ENCODE measurements around the gene GUCY1A2.

DNA sequence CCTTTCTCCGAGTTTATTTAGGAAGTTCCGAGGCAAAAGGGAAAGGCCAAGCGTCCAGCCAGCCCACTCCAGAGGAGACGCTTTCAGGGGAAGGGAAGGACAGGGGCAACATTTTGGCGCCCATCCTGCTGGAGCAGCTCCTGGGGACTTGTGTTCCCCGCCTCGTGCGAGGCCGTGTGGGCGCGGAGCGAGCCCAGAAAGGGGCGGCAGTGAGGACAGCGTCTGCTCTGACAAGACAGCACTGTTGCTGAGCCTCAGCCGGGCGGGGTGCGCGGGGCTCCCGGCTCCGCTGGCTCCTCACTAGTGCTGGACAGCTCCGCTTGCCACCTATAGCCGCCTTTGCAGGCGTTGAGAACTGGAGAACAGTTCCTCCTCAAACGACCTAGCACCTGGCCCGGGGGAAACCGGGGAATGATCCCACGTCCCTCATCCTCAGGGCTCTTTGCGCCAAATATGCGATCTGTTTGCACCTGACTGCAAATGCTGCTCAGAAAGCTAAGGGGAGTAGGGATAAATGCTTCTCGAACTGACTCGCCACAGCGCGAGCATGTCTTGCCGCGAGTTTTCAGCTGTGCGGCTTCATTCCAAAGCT is 722 bp upstream of the GUCY1A2 start:
- TF ChIP-seq, protein P1, sequence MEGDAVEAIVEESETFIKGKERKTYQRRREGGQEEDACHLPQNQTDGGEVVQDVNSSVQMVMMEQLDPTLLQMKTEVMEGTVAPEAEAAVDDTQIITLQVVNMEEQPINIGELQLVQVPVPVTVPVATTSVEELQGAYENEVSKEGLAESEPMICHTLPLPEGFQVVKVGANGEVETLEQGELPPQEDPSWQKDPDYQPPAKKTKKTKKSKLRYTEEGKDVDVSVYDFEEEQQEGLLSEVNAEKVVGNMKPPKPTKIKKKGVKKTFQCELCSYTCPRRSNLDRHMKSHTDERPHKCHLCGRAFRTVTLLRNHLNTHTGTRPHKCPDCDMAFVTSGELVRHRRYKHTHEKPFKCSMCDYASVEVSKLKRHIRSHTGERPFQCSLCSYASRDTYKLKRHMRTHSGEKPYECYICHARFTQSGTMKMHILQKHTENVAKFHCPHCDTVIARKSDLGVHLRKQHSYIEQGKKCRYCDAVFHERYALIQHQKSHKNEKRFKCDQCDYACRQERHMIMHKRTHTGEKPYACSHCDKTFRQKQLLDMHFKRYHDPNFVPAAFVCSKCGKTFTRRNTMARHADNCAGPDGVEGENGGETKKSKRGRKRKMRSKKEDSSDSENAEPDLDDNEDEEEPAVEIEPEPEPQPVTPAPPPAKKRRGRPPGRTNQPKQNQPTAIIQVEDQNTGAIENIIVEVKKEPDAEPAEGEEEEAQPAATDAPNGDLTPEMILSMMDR (IDR thresholded peaks at IDR 0.05): no peak
- no peak for TF ChIP-seq POLR2A (IDR thresholded peaks at IDR 0.05)

Data from body of pancreas (tissue), 4 donors.